ENCODE data around the gene FOXD1. TPM values are rescaled to one million over a fixed set of nuclear protein-coding genes. Genes with fewer than 3 reads are reported as not detected.
A peak's percentile ranks its signal among the peaks of the same experiment; 100 is the strongest.

The FOXD1 gene
- total and polyA plus RNA-seq, 4 experiments from 2014 or later, result 0.08 TPM; not detected in 3

DNA sequence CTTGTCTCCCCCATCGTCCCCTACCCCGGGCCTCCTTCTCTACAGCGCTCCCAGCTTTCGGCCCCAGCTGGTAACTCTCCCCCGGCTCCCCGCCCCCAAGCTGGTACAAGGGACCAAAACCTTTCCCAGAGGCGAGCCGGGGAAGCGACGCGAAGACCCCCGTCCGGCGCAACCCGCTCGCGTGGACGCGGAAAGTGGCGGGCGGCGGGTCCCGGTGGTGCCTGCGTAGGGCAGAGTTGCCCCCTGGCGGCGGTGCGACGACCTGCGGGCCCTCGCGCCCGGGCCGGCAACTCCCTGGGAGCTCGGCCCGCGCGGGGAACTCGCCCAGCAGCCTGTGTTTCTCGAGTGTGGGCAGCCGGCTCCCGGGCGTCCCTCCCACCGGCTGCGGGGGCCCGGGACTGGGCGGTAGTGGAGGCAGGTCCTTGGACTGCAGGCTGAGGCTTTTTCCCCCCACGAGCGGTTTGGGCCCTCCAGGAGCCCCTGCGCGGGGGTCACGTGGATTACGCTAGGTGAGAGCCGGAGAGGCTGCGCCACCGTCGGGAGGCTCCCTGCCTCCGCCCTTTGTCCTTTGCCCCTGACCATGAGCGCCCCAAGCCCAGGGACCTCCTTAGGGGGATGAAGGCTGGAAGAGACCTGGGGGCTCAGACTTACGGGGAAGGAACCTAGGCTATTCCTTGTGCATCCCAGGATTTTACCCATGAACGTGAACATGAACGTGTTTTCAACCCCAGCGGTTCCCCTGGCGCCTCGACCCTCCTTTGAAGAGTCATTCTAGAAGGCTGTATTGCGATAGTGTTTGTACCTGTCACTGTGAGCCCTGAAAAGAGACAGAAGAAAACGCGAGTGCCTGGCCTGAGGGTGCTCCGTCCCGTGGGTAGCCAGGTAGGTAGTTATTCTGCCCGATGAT, 2.9 kb upstream of the FOXD1 start:
- intact Hi-C loops (cut with micrococcal nuclease), result loop anchor here (1.0 kb wide), 5 partner anchors 47 to 495 kb away; partner anchors contain the start of genes BTF3 and FCHO2
- peaks cover 20% of the 10 kb centered on the region for H3K4me1 ChIP-seq (ENCODE audit: insufficient read depth, low read length)
- H3K4me3 Mint-ChIP-seq, result peak overlapping the region in 4 of 8 donors; percentile 13 to 73 (median 22)
- no peak overlapping the region for H3K4me3 ChIP-seq (ENCODE audit: low read length in 2 of 2)
- H3K36me3 ChIP-seq (ENCODE audit: insufficient read depth, low read length), result no peaks in the 10 kb centered on the region
- ChIA-PET POLR2A (ENCODE audit: partially characterized antibody) (interaction anchor here (0.7 to 2.5 kb wide), 4 partner anchors 9 to 236 kb away, joined by 3 to 14 read pairs (median 5); no protein-coding TSS in a partner anchor), CTCF (ENCODE audit: partially characterized antibody) (interaction anchor here (0.6 to 2.3 kb wide), 49 partner anchors 10 to 507 kb away, joined by 3 to 94 read pairs (median 5); partner anchors contain the start of gene FCHO2)
- H3K27me3 ChIP-seq (ENCODE audit: insufficient read depth, low read length), result peaks cover 55% of the 10 kb centered on the region
- DNase-seq, result peak; percentile 52 to 76 (median 69)
- H3K27me3 Mint-ChIP-seq, result peaks cover 45 to 51% of the 10 kb centered on the region in 2 donors
- H3K9me3 ChIP-seq (ENCODE audit: control insufficient read depth in 1 of 2, low read length in 2 of 2), result no peaks in the 10 kb centered on the region
- no peak overlapping the region for H3K27ac ChIP-seq (ENCODE audit: low read depth, low read length)
- H3K4me1 Mint-ChIP-seq, result peaks cover 7 to 33% (median 15%) of the 10 kb centered on the region in 4 donors
- H3K9me3 Mint-ChIP-seq, result peaks cover 0 to 31% (median 5%) of the 10 kb centered on the region in 8 donors
- peak overlapping the region in 4 of 7 donors; percentile 64 to 92 (median 82) for H3K27ac Mint-ChIP-seq
- peaks cover 0 to 2% of the 10 kb centered on the region in 2 donors for H3K36me3 Mint-ChIP-seq

DNA sequence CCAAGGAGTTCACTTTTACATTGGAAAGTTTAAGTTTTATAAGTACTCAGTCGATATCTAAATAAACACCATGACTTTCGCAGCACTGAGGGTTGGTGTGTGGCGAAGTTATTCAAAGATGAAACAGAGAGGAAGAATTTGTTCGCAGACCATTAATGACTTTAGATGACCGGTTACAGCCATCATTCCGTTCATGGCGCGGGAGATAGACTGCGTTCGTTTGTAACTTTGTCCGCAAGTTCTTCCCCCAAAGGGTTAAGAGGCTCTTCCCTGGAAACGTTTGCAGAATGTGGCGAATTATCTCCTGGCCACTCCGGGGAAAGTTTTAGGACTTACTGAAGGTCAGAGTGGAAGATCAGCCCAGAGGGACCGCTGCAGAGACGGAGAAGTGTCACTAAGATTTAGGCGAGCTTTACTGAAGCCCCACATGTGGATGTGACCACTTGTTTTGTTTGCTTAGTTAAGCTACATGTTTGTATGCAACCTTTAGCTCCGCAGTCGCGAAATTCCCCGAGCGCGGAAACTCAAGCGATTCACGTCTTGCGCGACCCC, 2.2 kb upstream of the FOXD1 start:
- H3K27me3 Mint-ChIP-seq, result peaks cover 45 to 49% of the 10 kb centered on the region in 2 donors
- no peak overlapping the region for H3K27ac ChIP-seq (ENCODE audit: low read depth, low read length)
- CTCF ChIA-PET (ENCODE audit: partially characterized antibody), result interaction anchor here (0.6 to 2.3 kb wide), 45 partner anchors 9 to 506 kb away, joined by 3 to 94 read pairs (median 5); partner anchors contain the start of gene FCHO2
- H3K4me1 Mint-ChIP-seq, result peaks cover 7 to 33% (median 15%) of the 10 kb centered on the region in 4 donors
- DNase-seq, result no peak
- H3K4me1 ChIP-seq (ENCODE audit: insufficient read depth, low read length), result peaks cover 22% of the 10 kb centered on the region
- peak overlapping the region in 7 of 8 donors; percentile 13 to 73 (median 31) for H3K4me3 Mint-ChIP-seq
- intact Hi-C loops (cut with micrococcal nuclease), result loop anchor here (1.0 kb wide), 6 partner anchors 48 to 494 kb away; partner anchors contain the start of genes ANKRA2, BTF3, FCHO2 and UTP15
- H3K36me3 ChIP-seq (ENCODE audit: insufficient read depth, low read length), result no peaks in the 10 kb centered on the region
- POLR2A ChIA-PET (ENCODE audit: partially characterized antibody), result interaction anchor here (0.7 to 2.5 kb wide), 5 partner anchors 9 to 235 kb away, joined by 3 to 14 read pairs (median 5); no protein-coding TSS in a partner anchor
- no peak overlapping the region for H3K4me3 ChIP-seq (ENCODE audit: low read length in 2 of 2)
- H3K27me3 ChIP-seq (ENCODE audit: insufficient read depth, low read length), result peaks cover 63% of the 10 kb centered on the region
- H3K36me3 Mint-ChIP-seq, result peaks cover 0 to 2% of the 10 kb centered on the region in 2 donors
- H3K9me3 ChIP-seq (ENCODE audit: control insufficient read depth in 1 of 2, low read length in 2 of 2), result no peaks in the 10 kb centered on the region
- H3K27ac Mint-ChIP-seq, result peak overlapping the region in 4 of 7 donors; percentile 64 to 93 (median 91)
- peaks cover 0 to 31% (median 5%) of the 10 kb centered on the region in 8 donors for H3K9me3 Mint-ChIP-seq

DNA sequence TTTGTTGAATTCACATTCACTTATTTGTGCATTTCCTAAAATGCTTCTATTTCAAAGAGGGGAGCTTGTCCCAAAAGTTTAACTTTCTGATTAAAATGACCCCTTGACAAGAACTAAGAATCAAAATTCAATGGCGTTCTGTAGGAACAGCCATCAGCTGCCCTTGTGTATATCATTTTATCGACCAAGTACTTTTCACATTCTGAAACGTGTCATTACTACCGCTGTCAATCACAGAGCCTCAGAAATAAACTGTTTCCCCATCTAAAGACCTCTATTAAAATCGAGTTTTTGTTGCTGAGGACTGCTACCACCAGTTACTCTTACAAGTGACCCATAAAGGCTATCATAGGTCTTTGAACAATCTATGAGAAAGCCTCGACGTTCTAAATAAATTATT, 1.6 kb upstream of the FOXD1 start:
- peaks cover 22% of the 10 kb centered on the region for H3K4me1 ChIP-seq (ENCODE audit: insufficient read depth, low read length)
- Mint-ChIP-seq H3K4me3 (peak overlapping the region in 2 of 8 donors; percentile 3 to 13), H3K9me3 (peaks cover 0 to 31% (median 5%) of the 10 kb centered on the region in 8 donors), H3K27me3 (peaks cover 44 to 50% of the 10 kb centered on the region in 2 donors), H3K36me3 (peaks cover 0 to 2% of the 10 kb centered on the region in 2 donors), H3K4me1 (peaks cover 7 to 33% (median 15%) of the 10 kb centered on the region in 4 donors), H3K27ac (peak overlapping the region in 3 of 7 donors; percentile 90 to 93 (median 92))
- CTCF ChIA-PET (ENCODE audit: partially characterized antibody), result interaction anchor here (0.8 to 2.3 kb wide), 11 partner anchors 8 to 494 kb away, joined by 3 to 94 read pairs (median 7); partner anchors contain the start of gene FCHO2
- H3K27me3 ChIP-seq (ENCODE audit: insufficient read depth, low read length), result peaks cover 69% of the 10 kb centered on the region
- no peaks in the 10 kb centered on the region for H3K36me3 ChIP-seq (ENCODE audit: insufficient read depth, low read length)
- H3K4me3 ChIP-seq (ENCODE audit: low read length in 2 of 2), result no peak overlapping the region
- DNase-seq, result no peak
- intact Hi-C loops (cut with micrococcal nuclease), result loop anchor here (1.0 kb wide), 1 partner anchor 115 kb away; the partner anchor contains the start of genes ANKRA2 and UTP15
- H3K27ac ChIP-seq (ENCODE audit: low read depth, low read length), result no peak overlapping the region
- POLR2A ChIA-PET (ENCODE audit: partially characterized antibody), result interaction anchor here (0.9 to 2.5 kb wide), 4 partner anchors 62 to 234 kb away, joined by 3 to 14 read pairs (median 4); no protein-coding TSS in a partner anchor
- no peaks in the 10 kb centered on the region for H3K9me3 ChIP-seq (ENCODE audit: control insufficient read depth in 1 of 2, low read length in 2 of 2)

DNA sequence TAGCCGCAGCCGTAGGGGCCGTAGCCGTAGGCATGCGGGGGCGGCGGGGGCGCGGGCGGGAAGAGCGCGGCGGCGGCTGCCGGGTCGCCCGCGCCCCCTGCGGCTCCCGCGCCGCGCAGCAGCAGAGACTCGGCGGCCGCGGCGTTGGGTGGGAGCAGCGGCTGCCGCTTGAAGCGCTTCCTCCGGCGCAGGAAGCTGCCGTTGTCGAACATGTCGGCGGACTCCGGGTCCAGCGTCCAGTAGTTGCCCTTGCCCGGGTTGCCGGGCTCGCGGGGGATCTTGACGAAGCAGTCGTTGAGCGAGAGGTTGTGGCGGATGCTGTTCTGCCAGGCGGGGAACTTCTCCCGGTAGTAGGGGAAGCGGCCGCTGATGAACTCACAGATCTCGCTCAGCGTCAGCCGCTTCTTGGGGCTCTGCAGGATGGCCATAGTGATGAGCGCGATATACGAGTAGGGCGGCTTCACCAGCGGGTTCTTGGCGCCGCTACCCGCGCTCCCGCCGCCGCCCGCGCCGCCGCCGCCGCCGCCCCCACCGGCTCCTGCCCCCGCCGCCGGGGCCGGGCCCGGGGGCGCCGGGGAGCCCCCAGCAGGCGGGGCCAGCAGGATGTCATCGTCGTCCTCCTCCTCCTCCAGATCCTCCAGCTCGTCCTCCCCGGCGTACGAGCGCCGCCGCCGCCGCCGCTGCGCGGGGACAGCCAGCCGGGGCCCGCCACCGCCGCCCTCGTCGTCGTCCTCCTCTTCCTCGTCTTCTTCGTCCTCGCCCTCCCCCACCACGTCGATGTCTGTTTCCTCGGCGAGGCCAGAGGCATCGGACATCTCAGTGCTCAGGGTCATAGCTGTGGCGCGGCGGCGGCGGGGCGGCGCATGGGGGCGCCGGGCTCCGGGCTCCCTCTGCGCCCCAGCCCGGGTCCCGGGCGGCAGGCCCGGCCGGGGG, 781 bp downstream of the FOXD1 start:
- peaks cover 82% of the 10 kb centered on the region for H3K27me3 ChIP-seq (ENCODE audit: insufficient read depth, low read length)
- Mint-ChIP-seq H3K27ac (peak overlapping the region in 4 of 7 donors; percentile 71 to 90 (median 78)), H3K36me3 (peaks cover 0 to 2% of the 10 kb centered on the region in 2 donors), H3K4me3 (peak overlapping the region; percentile 85 to 93 (median 86)), H3K4me1 (peaks cover 6 to 28% (median 17%) of the 10 kb centered on the region in 4 donors), H3K27me3 (peaks cover 54% of the 10 kb centered on the region in 2 donors), H3K9me3 (peaks cover 0 to 46% (median 7%) of the 10 kb centered on the region in 8 donors)
- intact Hi-C loops (cut with micrococcal nuclease), result no loop called here
- ChIA-PET POLR2A (ENCODE audit: partially characterized antibody) (interaction anchor here (1.1 to 1.6 kb wide), 4 partner anchors 28 to 60 kb away, joined by 3 to 12 read pairs (median 4); no protein-coding TSS in a partner anchor), CTCF (ENCODE audit: partially characterized antibody) (interaction anchor here (1.2 to 1.6 kb wide), 2 partner anchors 61 to 232 kb away, joined by 4 to 6 read pairs; no protein-coding TSS in a partner anchor)
- no peaks in the 10 kb centered on the region for H3K36me3 ChIP-seq (ENCODE audit: insufficient read depth, low read length)
- peak overlapping the region in 1 of 2 donors; percentile 36 for H3K4me3 ChIP-seq (ENCODE audit: low read length in 2 of 2)
- peaks cover 22% of the 10 kb centered on the region for H3K4me1 ChIP-seq (ENCODE audit: insufficient read depth, low read length)
- DNase-seq, result peak; percentile 49 to 58 (median 56)
- H3K27ac ChIP-seq (ENCODE audit: low read depth, low read length), result no peak overlapping the region
- no peaks in the 10 kb centered on the region for H3K9me3 ChIP-seq (ENCODE audit: control insufficient read depth in 1 of 2, low read length in 2 of 2)

DNA sequence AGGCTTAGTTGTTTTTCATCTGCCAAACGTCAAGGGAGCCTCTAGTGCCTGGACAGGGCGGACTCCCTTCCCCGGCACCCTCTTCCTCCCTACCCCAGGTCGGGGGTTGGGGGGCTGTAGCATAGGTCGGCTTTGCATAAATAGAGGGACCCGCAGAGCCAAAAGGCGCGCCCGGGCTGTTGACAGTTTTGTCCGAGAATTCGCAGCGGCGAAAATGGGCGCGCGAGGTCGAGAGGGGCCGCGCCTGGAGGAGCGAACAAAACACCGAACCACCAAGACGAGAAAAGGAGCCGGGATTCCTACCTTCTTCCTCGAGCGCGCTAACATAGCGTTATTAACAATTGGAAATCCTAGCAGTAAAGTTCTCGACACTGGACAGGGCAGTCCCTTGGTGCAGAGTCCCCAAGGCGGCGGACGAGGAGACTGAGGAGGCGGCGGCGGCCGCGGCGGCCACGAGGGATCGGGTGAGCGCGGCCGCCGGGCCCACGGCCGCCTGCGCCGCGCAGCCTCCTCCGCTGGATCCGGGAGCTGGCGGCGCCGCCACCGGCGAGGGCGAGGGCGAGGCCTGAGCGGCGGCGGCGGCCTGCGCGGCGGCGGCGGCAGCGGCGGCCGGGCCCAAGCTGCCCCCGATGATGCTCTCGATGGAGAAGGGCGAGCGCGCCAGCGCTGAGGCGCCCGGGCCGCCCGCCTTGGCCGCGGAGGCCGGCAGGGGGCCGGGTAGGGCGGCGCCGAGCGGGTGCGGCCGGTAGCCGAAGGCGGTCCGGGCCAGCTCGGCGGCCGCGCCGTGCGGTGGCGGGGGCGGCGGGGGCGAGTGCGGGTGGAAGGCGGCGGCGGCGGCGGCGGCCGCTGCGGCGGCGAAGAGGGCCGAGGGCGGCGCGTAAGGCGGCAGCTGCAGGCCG, 1.7 kb downstream of the FOXD1 start:
- Mint-ChIP-seq H3K27me3 (peaks cover 55 to 57% of the 10 kb centered on the region in 2 donors), H3K9me3 (peaks cover 0 to 43% (median 7%) of the 10 kb centered on the region in 8 donors), H3K4me3 (peak overlapping the region; percentile 46 to 75 (median 68)), H3K36me3 (peaks cover 0 to 2% of the 10 kb centered on the region in 2 donors), H3K4me1 (peaks cover 6 to 26% (median 14%) of the 10 kb centered on the region in 4 donors), H3K27ac (peak overlapping the region in 4 of 7 donors; percentile 35 to 90 (median 74))
- Histone ChIP-seq H3K27me3 (ENCODE audit: insufficient read depth, low read length) (peaks cover 82% of the 10 kb centered on the region), H3K4me3 (ENCODE audit: low read length in 2 of 2) (no peak overlapping the region), H3K36me3 (ENCODE audit: insufficient read depth, low read length) (no peaks in the 10 kb centered on the region), H3K27ac (ENCODE audit: low read depth, low read length) (no peak overlapping the region), H3K9me3 (ENCODE audit: control insufficient read depth in 1 of 2, low read length in 2 of 2) (no peaks in the 10 kb centered on the region), H3K4me1 (ENCODE audit: insufficient read depth, low read length) (peaks cover 22% of the 10 kb centered on the region)
- POLR2A ChIA-PET (ENCODE audit: partially characterized antibody), result interaction anchor here (1.6 kb wide), 1 partner anchor 59 kb away, joined by 12 read pairs; no protein-coding TSS in a partner anchor
- intact Hi-C loops (cut with micrococcal nuclease), result no loop called here
- no peak for DNase-seq
- CTCF ChIA-PET (ENCODE audit: partially characterized antibody), result no interaction called here
